ENCODE measurements around the gene TINAG.

DNA sequence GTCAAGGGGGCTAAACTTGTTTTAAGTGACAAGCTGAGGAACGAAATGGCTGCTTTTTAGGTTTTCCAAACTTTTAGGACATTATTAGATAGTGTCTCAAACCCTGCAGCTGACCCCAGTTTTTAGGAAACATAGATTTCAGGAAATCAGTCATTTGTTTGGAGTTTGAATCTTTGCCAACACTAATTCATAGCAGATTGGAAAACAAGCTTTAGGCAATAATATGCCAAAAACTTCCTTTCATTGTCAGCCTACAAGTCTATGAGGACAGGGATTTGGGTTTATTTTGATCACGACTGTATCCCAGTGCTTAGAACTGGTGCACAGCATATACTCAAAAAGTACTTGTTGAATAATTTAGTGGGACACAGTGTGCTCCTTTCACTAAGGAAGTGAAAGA is 123.2 kb downstream of the TINAG start:
- TF ChIP-seq YY1 (IDR thresholded peaks at IDR 0.05; ENCODE audit: insufficient read depth, insufficient read length) (no peak), ZNF274 (IDR thresholded peaks at IDR 0.05; ENCODE audit: low read depth, low read length) (no peak)
